Measurements from ENCODE around the gene CREB3L2.
"Not testable (repeated sequence)": the region's sequence is repeated elsewhere in the genome, so short reads cannot be mapped to it uniquely, and the experiment has no call there.

The CREB3L2 gene

GRCh38 chr7:137928626-137929025 is 73.3 kb downstream of the CREB3L2 start:
- DNase-seq: no peak

- DNase-seq: no peak
These were observed 74.5 kb downstream of the CREB3L2 start for GRCh38 chr7:137927386-137927785.

GRCh38 chr7:137926206-137926605 is 75.7 kb downstream of the CREB3L2 start:
- DNase-seq: not testable (repeated sequence)

- DNase-seq: no peak
These were observed 76.1 kb downstream of the CREB3L2 start for GRCh38 chr7:137925754-137926153.

GRCh38 chr7:137925091-137925490 is 76.8 kb downstream of the CREB3L2 start:
- DNase-seq: no peak

GRCh38 chr7:137923380-137923779 is 78.5 kb downstream of the CREB3L2 start:
- no peak for DNase-seq

GRCh38 chr7:137920637-137921399 is 81.1 kb downstream of the CREB3L2 start:
- DNase-seq: no peak

GRCh38 chr7:137919987-137920386 is 81.9 kb downstream of the CREB3L2 start:
- DNase-seq: no peak

- DNase-seq: no peak
These were observed 84.8 kb downstream of the CREB3L2 start for GRCh38 chr7:137916980-137917645.

- DNase-seq: no peak
These were observed 85.3 kb downstream of the CREB3L2 start for GRCh38 chr7:137916564-137916963.

- no peak for DNase-seq
These were observed 86.6 kb downstream of the CREB3L2 start for GRCh38 chr7:137915266-137915665.

GRCh38 chr7:137913985-137914384 is 87.9 kb downstream of the CREB3L2 start:
- DNase-seq: no peak

GRCh38 chr7:137909042-137909441 is 92.8 kb downstream of the CREB3L2 start:
- DNase-seq: no peak

GRCh38 chr7:137908106-137908505 is 93.8 kb downstream of the CREB3L2 start:
- DNase-seq: no peak

- not testable (repeated sequence) for DNase-seq
These were observed 95.2 kb downstream of the CREB3L2 start for GRCh38 chr7:137906636-137907035.

GRCh38 chr7:137904833-137905232 is 97.1 kb downstream of the CREB3L2 start:
- no peak for DNase-seq

GRCh38 chr7:137903382-137904169 is 98.3 kb downstream of the CREB3L2 start:
- peak; percentile 59 for DNase-seq

GRCh38 chr7:137900137-137900536 is 101.7 kb downstream of the CREB3L2 start:
- no peak for DNase-seq

- DNase-seq: peak; percentile 39
These were observed 102.8 kb downstream of the CREB3L2 start for GRCh38 chr7:137898839-137899721.

GRCh38 chr7:137895301-137896221 is 106.3 kb downstream of the CREB3L2 start:
- DNase-seq: no peak

GRCh38 chr7:137893143-137893742 is 108.6 kb downstream of the CREB3L2 start:
- no peak for DNase-seq

Measured in NCI-H1048 (cell line).